HepG2 (cell line): ENCODE results near the gene OPRL1. TPM values are rescaled to one million over a fixed set of nuclear protein-coding genes. Genes with fewer than 3 reads are reported as not detected.
A peak's percentile ranks its signal among the peaks of the same experiment; 100 is the strongest.

Experiments used
- CC2D1A ChIP-seq: sonication (generic); formaldehyde crosslinking; IDR thresholded peaks from 2 replicates; pipeline ENCODE4 v1.8.1; 2023; ENCODE audit warnings: mild to moderate bottlenecking, missing genetic modification reagents
- EED ChIP-seq: sonication (generic); formaldehyde crosslinking; IDR thresholded peaks from 2 replicates; pipeline ENCODE4 v1.5.0; 2020; ENCODE audit warnings: mild to moderate bottlenecking, missing genetic modification reagents
- FOXP4 ChIP-seq: sonication (generic); formaldehyde crosslinking; IDR thresholded peaks from 2 replicates; pipeline ENCODE4 v1.4.0; 2020; ENCODE audit warnings: missing genetic modification reagents
- HCFC1 ChIP-seq: fragments of 150-350 bp; IDR thresholded peaks from 2 replicates; pipeline ENCODE4 v1.6.1; 2014; ENCODE audit warnings: low read depth, low read length
- MAZ ChIP-seq, 2 experiments: sonication (generic) in 1 of 2; formaldehyde crosslinking in 1 of 2; IDR thresholded peaks; 2 replicates each; pipeline versions ENCODE4 v1.5.0 to v1.6.1; 2012 to 2020; ENCODE audit warnings: low read depth in 2 of 2, mild to moderate bottlenecking in 2 of 2, borderline replicate concordance in 1 of 2, improper control_type of control experiment in 1 of 2, low read length in 1 of 2, missing genetic modification reagents in 1 of 2, moderate library complexity in 1 of 2
- MEF2D ChIP-seq: sonication (generic); formaldehyde crosslinking; IDR thresholded peaks from 2 replicates; pipeline ENCODE4 v1.5.1; 2020; ENCODE audit warnings: mild to moderate bottlenecking, missing genetic modification reagents
- REPIN1 ChIP-seq: sonication (generic); formaldehyde crosslinking; IDR thresholded peaks from 2 replicates; pipeline ENCODE4 v1.8.0; 2022; ENCODE audit warnings: missing genetic modification reagents, low read depth, mild to moderate bottlenecking, borderline replicate concordance
- SNAPC4 ChIP-seq: sonication (generic); formaldehyde crosslinking; IDR thresholded peaks from 2 replicates; pipeline ENCODE4 v1.4.0; 2020; ENCODE audit warnings: mild to moderate bottlenecking, missing genetic modification reagents
- ZUFSP ChIP-seq: sonication (generic); formaldehyde crosslinking; IDR thresholded peaks from 2 replicates; pipeline ENCODE4 v1.9.0; 2021; ENCODE audit warnings: missing genetic modification reagents, mild to moderate bottlenecking, borderline replicate concordance
- polyA plus RNA-seq, 8 experiments: library from polyadenylated mRNA; depleted of rRNA in 3 of 8; stranded (reverse) in 7 of 8; unstranded in 1 of 8; fragments of >200 nt; fragmentation: Illumina TruSeq in 4 of 8; extraction: Trizol in 4 of 8; gene quantifications; 2 replicates each; pipeline versions ENCODE4 v1.2.1 to v1.2.3, GENCODE V29; 2011 to 2016; ENCODE audit warnings: low read depth in 4 of 8, missing spikeins in 1 of 8, mixed read lengths in 1 of 8; ENCODE audit not compliant: insufficient read depth in 1 of 8
- total RNA-seq, 5 experiments: library from RNA; depleted of rRNA; stranded (reverse); fragments of >200 nt; fragmentation: Illumina TruSeq; extraction: Trizol; gene quantifications; 2 replicates each; pipeline ENCODE4 v1.2.3, GENCODE V29; 2016; ENCODE audit warnings: low read depth in 1 of 5
- TF ChIP-seq, protein P1 (sequence below): sonication (generic); formaldehyde crosslinking; IDR thresholded peaks from 2 replicates; pipeline ENCODE4 v1.5.0; 2020; ENCODE audit warnings: missing genetic modification reagents
- TF ChIP-seq, protein P2 (sequence below): sonication (generic); formaldehyde crosslinking; IDR thresholded peaks from 2 replicates; pipeline ENCODE4 v1.4.0; 2020; ENCODE audit warnings: missing genetic modification reagents

Gene OPRL1
- total and polyA plus RNA-seq, 2 of the 13 experiments (the other 11 are each of a cell fraction or from before 2014, with no cell fraction given): 0.35 to 0.71 TPM

DNA sequence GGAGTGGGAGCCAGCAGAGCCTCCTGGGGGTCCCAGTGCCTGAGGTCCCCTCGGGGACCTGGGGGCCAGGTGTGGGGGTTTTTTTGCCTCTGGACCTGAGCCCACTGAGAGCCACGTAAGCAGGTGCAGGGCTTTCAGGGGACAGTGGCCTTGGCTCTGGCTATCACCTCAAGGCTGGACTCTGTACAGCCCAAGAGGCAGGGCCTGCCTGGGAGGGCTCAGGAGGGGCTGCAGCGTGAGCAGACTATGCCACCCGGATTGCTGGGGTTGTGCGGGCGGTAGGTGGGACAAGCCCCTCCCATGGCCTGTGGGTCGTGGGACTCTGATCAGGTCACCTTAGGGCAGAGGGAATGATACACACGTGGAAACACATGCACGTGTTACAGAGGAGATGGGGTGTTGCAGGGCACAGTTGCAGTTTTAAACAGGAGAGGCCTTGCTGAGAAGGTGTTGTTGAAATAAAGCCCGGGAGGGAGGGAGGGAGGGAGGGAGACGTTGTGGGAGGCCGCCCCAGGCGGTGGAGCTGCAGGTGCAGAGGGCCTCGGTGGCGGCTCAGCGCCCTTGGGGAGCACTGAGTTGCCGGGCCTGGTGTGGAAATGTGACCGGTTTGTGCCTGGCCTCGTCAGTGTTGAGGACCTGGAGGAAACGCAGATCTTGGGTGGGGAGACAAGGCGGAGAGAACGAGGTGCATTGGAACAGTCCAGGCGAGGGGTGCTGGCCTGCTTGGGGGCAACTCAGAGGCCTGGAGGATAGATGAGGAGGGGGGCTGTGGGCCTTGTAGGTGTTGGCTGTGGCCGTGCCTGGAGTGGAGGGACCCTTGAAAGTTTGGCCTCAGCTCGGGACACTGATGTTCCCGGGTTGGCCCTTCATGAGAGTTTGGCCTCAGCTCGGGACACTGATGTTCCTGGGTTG is 14.6 kb upstream of the OPRL1 start (continued):
- TF ChIP-seq SNAPC4 (CRISPR knock-in tag): peak; percentile 52; the same call in 1 of the 2 replicates
- TF ChIP-seq, protein P1, sequence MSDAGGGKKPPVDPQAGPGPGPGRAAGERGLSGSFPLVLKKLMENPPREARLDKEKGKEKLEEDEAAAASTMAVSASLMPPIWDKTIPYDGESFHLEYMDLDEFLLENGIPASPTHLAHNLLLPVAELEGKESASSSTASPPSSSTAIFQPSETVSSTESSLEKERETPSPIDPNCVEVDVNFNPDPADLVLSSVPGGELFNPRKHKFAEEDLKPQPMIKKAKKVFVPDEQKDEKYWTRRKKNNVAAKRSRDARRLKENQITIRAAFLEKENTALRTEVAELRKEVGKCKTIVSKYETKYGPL (CRISPR knock-in tag): no peak
- no peak for TF ChIP-seq ZUFSP (CRISPR knock-in tag)
- TF ChIP-seq MEF2D: peak; percentile 84
- TF ChIP-seq FOXP4 (CRISPR knock-in tag): 0 out of 2 replicates have a peak, but pooled peaks have one; percentile 13
- no peak for TF ChIP-seq HCFC1
- TF ChIP-seq CC2D1A (CRISPR knock-in tag): no peak
- TF ChIP-seq, protein P2, sequence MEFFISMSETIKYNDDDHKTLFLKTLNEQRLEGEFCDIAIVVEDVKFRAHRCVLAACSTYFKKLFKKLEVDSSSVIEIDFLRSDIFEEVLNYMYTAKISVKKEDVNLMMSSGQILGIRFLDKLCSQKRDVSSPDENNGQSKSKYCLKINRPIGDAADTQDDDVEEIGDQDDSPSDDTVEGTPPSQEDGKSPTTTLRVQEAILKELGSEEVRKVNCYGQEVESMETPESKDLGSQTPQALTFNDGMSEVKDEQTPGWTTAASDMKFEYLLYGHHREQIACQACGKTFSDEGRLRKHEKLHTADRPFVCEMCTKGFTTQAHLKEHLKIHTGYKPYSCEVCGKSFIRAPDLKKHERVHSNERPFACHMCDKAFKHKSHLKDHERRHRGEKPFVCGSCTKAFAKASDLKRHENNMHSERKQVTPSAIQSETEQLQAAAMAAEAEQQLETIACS (CRISPR knock-in tag): 0 out of 2 replicates have a peak, but pooled peaks have one; percentile 10
- TF ChIP-seq REPIN1 (CRISPR knock-in tag): 0 out of 2 replicates have a peak, but pooled peaks have one; percentile 40
- no peak; the same call in 1 of the 2 replicates for TF ChIP-seq EED (CRISPR knock-in tag)
- 0 out of 2 replicates have a peak, but pooled peaks have one; percentile 19 for TF ChIP-seq MAZ (IDR thresholded peaks at IDR 0.05; ENCODE audit: borderline replicate concordance, low read depth, low read length)
- TF ChIP-seq MAZ (CRISPR knock-in tag; IDR thresholded peaks at IDR 0.05; ENCODE audit: low read depth): peak; percentile 84
